Kidney epithelial cell (primary cell): ENCODE results near the gene TNKS1BP1. TPM values are rescaled to one million over a fixed set of nuclear protein-coding genes. Genes with fewer than 3 reads are reported as not detected.

Source experiments
- DNase-seq: peaks from one replicate; pipeline ENCODE4 v3.0.0-alpha.2; 2010; ENCODE audit warnings: low read depth
- H3K27me3 ChIP-seq: 2 replicates; pipeline ENCODE4 v1.6.0; 2011; ENCODE audit warnings: low read length; ENCODE audit not compliant: control insufficient read depth, insufficient read depth
- H3K36me3 ChIP-seq: 2 replicates; pipeline ENCODE4 v1.5.1; 2011; ENCODE audit warnings: low read length; ENCODE audit not compliant: control insufficient read depth, insufficient read depth
- H3K4me3 ChIP-seq: 2 replicates; pipeline ENCODE4 v1.5.1; 2011; ENCODE audit warnings: low read depth, mild to moderate bottlenecking, control low read depth, low read length
- CTCF ChIP-seq: IDR thresholded peaks from 2 replicates; pipeline ENCODE4 v1.5.1; 2011; ENCODE audit warnings: mild to moderate bottlenecking, moderate library complexity, low read length, control low read depth, inconsistent platforms; ENCODE audit not compliant: insufficient read depth, poor library complexity, severe bottlenecking
- total RNA-seq: library from RNA; depleted of rRNA; stranded (reverse); fragments of >200 nt; gene quantifications from 2 replicates; pipeline ENCODE4 v1.2.3, GENCODE V29; 2015

Gene TNKS1BP1
- total RNA-seq, 1 donor from 2014 or later: 93.2 TPM

GRCh38 chr11:57307666-57308270, 17.0 kb downstream of the TNKS1BP1 start:
- H3K4me3 ChIP-seq: no peak overlapping the region
- TF ChIP-seq CTCF: no peak
- H3K36me3 ChIP-seq: peaks cover 9% of the 10 kb centered on the region
- DNase-seq: no peak
- H3K27me3 ChIP-seq: no peaks in the 10 kb centered on the region

GRCh38 chr11:57306940-57307565, 17.7 kb downstream of the TNKS1BP1 start:
- no peak for DNase-seq
- Histone ChIP-seq H3K36me3 (peaks cover 8% of the 10 kb centered on the region), H3K27me3 (no peaks in the 10 kb centered on the region), H3K4me3 (no peak overlapping the region)
- TF ChIP-seq CTCF: no peak

- H3K36me3 ChIP-seq: peaks cover 10% of the 10 kb centered on the region
Measured at GRCh38 chr11:57306161-57306876, 18.4 kb downstream of the TNKS1BP1 start.

GRCh38 chr11:57305523-57305922, 19.2 kb downstream of the TNKS1BP1 start:
- no peak for TF ChIP-seq CTCF
- H3K4me3 ChIP-seq: no peak overlapping the region
- peaks cover 10% of the 10 kb centered on the region for H3K36me3 ChIP-seq
- DNase-seq: no peak
- no peaks in the 10 kb centered on the region for H3K27me3 ChIP-seq

More at GRCh38 chr11:57306161-57306876, 18.4 kb downstream of the TNKS1BP1 start:
- no peak for TF ChIP-seq CTCF
- Histone ChIP-seq H3K27me3 (no peaks in the 10 kb centered on the region), H3K4me3 (no peak overlapping the region)
- DNase-seq: no peak

GRCh38 chr11:57303990-57304579, 20.7 kb downstream of the TNKS1BP1 start:
- Histone ChIP-seq H3K4me3 (no peak overlapping the region), H3K27me3 (no peaks in the 10 kb centered on the region), H3K36me3 (peaks cover 13% of the 10 kb centered on the region)
- no peak for DNase-seq
- no peak for TF ChIP-seq CTCF
